H9 (cell line): ENCODE measurements around the gene PER2. TPM values are rescaled to one million over a fixed set of nuclear protein-coding genes. Genes with fewer than 3 reads are reported as not detected.

ENCODE experiments used
- DNase-seq: peaks from one replicate; pipeline ENCODE4 v3.0.0-alpha.2; 2017
- H2AFZ ChIP-seq: one replicate; pipeline ENCODE4 v1.6.1; 2013; ENCODE audit warnings: mild to moderate bottlenecking, low read length, control low read depth, moderate library complexity
- H2AK5ac ChIP-seq: 2 replicates; pipeline ENCODE4 v1.6.1; 2013; ENCODE audit warnings: low read length, control low read depth, mixed read lengths; ENCODE audit not compliant: insufficient read length
- H2BK120ac ChIP-seq: one replicate; pipeline ENCODE4 v1.6.1; 2013; ENCODE audit warnings: low read depth, mild to moderate bottlenecking, low read length, control low read depth, inconsistent platforms; ENCODE audit not compliant: poor library complexity, severe bottlenecking
- H2BK12ac ChIP-seq: 2 replicates; pipeline ENCODE4 v1.6.1; 2013; ENCODE audit warnings: low read length, control low read depth, mixed read lengths, low read depth; ENCODE audit not compliant: insufficient read length
- H2BK15ac ChIP-seq: 2 replicates; pipeline ENCODE4 v1.6.1; 2013; ENCODE audit warnings: low read depth, low read length, control low read depth
- H2BK20ac ChIP-seq: one replicate; pipeline ENCODE4 v1.6.1; 2013; ENCODE audit warnings: low read depth, mild to moderate bottlenecking, low read length, control low read depth, inconsistent platforms; ENCODE audit not compliant: poor library complexity, severe bottlenecking
- H2BK5ac ChIP-seq: 2 replicates; pipeline ENCODE4 v1.6.1; 2013; ENCODE audit warnings: low read length, control low read depth, mixed read lengths; ENCODE audit not compliant: insufficient read length
- H3K14ac ChIP-seq: 2 replicates; pipeline ENCODE4 v1.6.1; 2013; ENCODE audit warnings: low read length, control low read depth; ENCODE audit not compliant: insufficient read depth
- H3K18ac ChIP-seq: 2 replicates; pipeline ENCODE4 v1.6.1; 2013; ENCODE audit warnings: low read depth, mild to moderate bottlenecking, mixed read lengths, low read length, control low read depth; ENCODE audit not compliant: insufficient read length
- H3K23ac ChIP-seq: 2 replicates; pipeline ENCODE4 v1.6.1; 2013; ENCODE audit warnings: low read length, control low read depth, mixed read lengths, low read depth; ENCODE audit not compliant: insufficient read length
- H3K23me2 ChIP-seq: 2 replicates; pipeline ENCODE4 v1.6.1; 2013; ENCODE audit warnings: low read depth, mild to moderate bottlenecking, mixed read lengths, low read length, control low read depth; ENCODE audit not compliant: insufficient read length, poor library complexity, severe bottlenecking
- H3K27ac ChIP-seq: 2 replicates; pipeline ENCODE4 v1.5.1; 2013; ENCODE audit warnings: low read length, control low read depth, mixed read lengths, low read depth; ENCODE audit not compliant: insufficient read length
- H3K27me3 ChIP-seq: 2 replicates; pipeline ENCODE4 v1.6.1; 2013; ENCODE audit warnings: low read length, control low read depth, inconsistent platforms; ENCODE audit not compliant: insufficient read depth
- H3K4ac ChIP-seq: 2 replicates; pipeline ENCODE4 v1.6.1; 2013; ENCODE audit warnings: low read depth, mild to moderate bottlenecking, control low read depth, inconsistent platforms, low read length, moderate library complexity
- H3K4me1 ChIP-seq: 2 replicates; pipeline ENCODE4 v1.6.1; 2013; ENCODE audit warnings: low read length, control low read depth, inconsistent platforms; ENCODE audit not compliant: insufficient read depth
- H3K4me2 ChIP-seq: 2 replicates; pipeline ENCODE4 v1.6.1; 2013; ENCODE audit warnings: low read length, control low read depth, mixed read lengths; ENCODE audit not compliant: insufficient read length, insufficient read depth
- H3K56ac ChIP-seq: 2 replicates; pipeline ENCODE4 v1.6.1; 2013; ENCODE audit warnings: low read depth, mild to moderate bottlenecking, mixed read lengths, low read length, control low read depth; ENCODE audit not compliant: insufficient read length
- H3K79me1 ChIP-seq: 2 replicates; pipeline ENCODE4 v1.6.1; 2013; ENCODE audit warnings: low read depth, mild to moderate bottlenecking, moderate library complexity, low read length, control low read depth, inconsistent platforms; ENCODE audit not compliant: insufficient read depth, poor library complexity, severe bottlenecking
- H3K79me2 ChIP-seq: 2 replicates; pipeline ENCODE4 v1.6.1; 2013; ENCODE audit warnings: low read length, control low read depth, inconsistent platforms; ENCODE audit not compliant: insufficient read depth
- H3K9ac ChIP-seq: 2 replicates; pipeline ENCODE4 v1.6.1; 2013; ENCODE audit warnings: low read length, control low read depth, mixed read lengths; ENCODE audit not compliant: insufficient read length; ENCODE audit errors: extremely low read depth
- H3K9me3 ChIP-seq: one replicate; pipeline ENCODE4 v1.6.1; 2013; ENCODE audit warnings: low read depth, low read length, inconsistent platforms; ENCODE audit not compliant: control insufficient read depth
- H3T11ph ChIP-seq: one replicate; pipeline ENCODE4 v1.6.1; 2013; ENCODE audit warnings: mild to moderate bottlenecking, low read length, control low read depth, inconsistent platforms
- H4K20me1 ChIP-seq: one replicate; pipeline ENCODE4 v1.6.1; 2013; ENCODE audit not compliant: control insufficient read depth, insufficient read length, insufficient read depth
- H4K5ac ChIP-seq: 2 replicates; pipeline ENCODE4 v1.6.1; 2013; ENCODE audit warnings: low read depth, mild to moderate bottlenecking, mixed read lengths, low read length, control low read depth; ENCODE audit not compliant: insufficient read length
- H4K8ac ChIP-seq: replicated peaks from 2 replicates; pipeline ENCODE4 v1.6.1; 2013; ENCODE audit warnings: low read length, control low read depth, mixed read lengths, low read depth; ENCODE audit not compliant: insufficient read length
- H4K91ac ChIP-seq: 2 replicates; pipeline ENCODE4 v1.6.1; 2013; ENCODE audit warnings: low read depth, mild to moderate bottlenecking, moderate library complexity, mixed read lengths, low read length, control low read depth; ENCODE audit not compliant: insufficient read length
- H3K27ac Mint-ChIP-seq, 3 experiments: 2 replicates in 2 of 3; 3 replicates in 1 of 3; pipeline ENCODE4 v1.8.0; 2020 to 2021; ENCODE audit warnings: mixed read lengths in 3 of 3, mild to moderate bottlenecking in 1 of 3, moderate library complexity in 1 of 3
- H3K27me3 Mint-ChIP-seq: 2 replicates; pipeline ENCODE4 v1.8.0; 2021; ENCODE audit warnings: low read depth, mild to moderate bottlenecking, moderate library complexity, mixed read lengths
- H3K36me3 Mint-ChIP-seq, 3 experiments: 2 replicates in 2 of 3; 3 replicates in 1 of 3; pipeline ENCODE4 v1.8.0; 2020 to 2021; ENCODE audit warnings: low read depth in 3 of 3, mixed read lengths in 3 of 3; ENCODE audit not compliant: insufficient read depth in 1 of 3
- H3K4me1 Mint-ChIP-seq, 2 experiments: 2 replicates each; pipeline ENCODE4 v1.8.0; 2020; ENCODE audit warnings: mixed read lengths in 2 of 2
- H3K4me3 Mint-ChIP-seq, 2 experiments: 2 replicates in 1 of 2; 3 replicates in 1 of 2; pipeline ENCODE4 v1.8.0; 2020 to 2021; ENCODE audit warnings: mild to moderate bottlenecking in 2 of 2, mixed read lengths in 2 of 2, moderate library complexity in 1 of 2
- H3K9me3 Mint-ChIP-seq, 2 experiments: 2 replicates in 1 of 2; 3 replicates in 1 of 2; pipeline ENCODE4 v1.8.0; 2020; ENCODE audit warnings: mild to moderate bottlenecking in 2 of 2, mixed read lengths in 2 of 2, moderate library complexity in 1 of 2
- CTCF ChIP-seq: fragments of 200-600 bp; sonication (generic); conservative IDR thresholded peaks from 3 replicates; pipeline ENCODE4 v1.8.0; 2021; ENCODE audit warnings: antibody characterized with exemption, mild to moderate bottlenecking
- WGBS: extraction: QIAGEN DNeasy Blood & Tissue Kit; methylation state at CpG from one replicate; pipeline ENCODE4 v1.1.7; 2013; ENCODE audit warnings: missing lambda C conversion rate, low lambda C conversion rate, mixed read lengths; ENCODE audit not compliant: insufficient read length; ENCODE audit errors: extremely low coverage; 5-methylcytosine and 5-hydroxymethylcytosine counted together
- total RNA-seq: library from RNA; stranded (reverse); gene quantifications from 2 replicates; pipeline ENCODE4 v1.2.1, GENCODE V29; 2021

The PER2 gene
- total RNA-seq, 1 experiment from 2014 or later: 12.9 TPM

- no peak overlapping the region for H2BK5ac ChIP-seq
- no peak overlapping the region for H3T11ph ChIP-seq
- H4K91ac ChIP-seq: no peak overlapping the region
- H3K56ac ChIP-seq: no peak overlapping the region
- Mint-ChIP-seq H3K9me3 (no peaks in the 10 kb centered on the region), H3K36me3 (no peaks in the 10 kb centered on the region; a peak in 1 of 7 replicates), H3K4me3 (peak overlapping the region; percentile 85 to 89; a peak in 2 of 5 replicates), H3K4me1 (peaks cover 37 to 54% of the 10 kb centered on the region in 2 experiments), H3K27ac (no peak overlapping the region), H3K27me3 (peaks cover 9% of the 10 kb centered on the region)
- no peak for TF ChIP-seq CTCF
- H3K4me1 ChIP-seq: no peaks in the 10 kb centered on the region; the same call in 1 of the 2 replicates
- H4K8ac ChIP-seq: no peak overlapping the region
- H2AK5ac ChIP-seq: no peak overlapping the region
- no peak overlapping the region for H4K5ac ChIP-seq
- no peaks in the 10 kb centered on the region for H4K20me1 ChIP-seq
- no peak overlapping the region for H2BK20ac ChIP-seq
- no peak overlapping the region for H3K23ac ChIP-seq
- H2BK15ac ChIP-seq: no peak overlapping the region
- H3K79me1 ChIP-seq: no peaks in the 10 kb centered on the region
- H3K4me2 ChIP-seq: no peak overlapping the region
- no CpG with 5 or more reads among the region's 7 CpGs for WGBS
- H3K14ac ChIP-seq: no peak overlapping the region
- H2BK12ac ChIP-seq: no peak overlapping the region
- H3K23me2 ChIP-seq: peaks cover 11% of the 10 kb centered on the region
- no peaks in the 10 kb centered on the region for H3K9me3 ChIP-seq
- H3K27ac ChIP-seq: no peak overlapping the region
- H3K4ac ChIP-seq: no peak overlapping the region; the same call in 1 of the 2 replicates
- no peaks in the 10 kb centered on the region for H3K27me3 ChIP-seq
- no peak for DNase-seq
- no peak overlapping the region for H2AFZ ChIP-seq
- H2BK120ac ChIP-seq: no peak overlapping the region
- peak overlapping the region; percentile 29 for H3K18ac ChIP-seq
- no peaks in the 10 kb centered on the region; the same call in 1 of the 2 replicates for H3K79me2 ChIP-seq
- H3K9ac ChIP-seq: no peak overlapping the region
These were observed 1.9 kb downstream of the PER2 start for GRCh38 chr2:238286551-238286950.
